Neural cell (in vitro differentiated cells): ENCODE results near the gene TTC29. TPM values are rescaled to one million over a fixed set of nuclear protein-coding genes. Genes with fewer than 3 reads are reported as not detected.
"Not testable (repeated sequence)": the region's sequence is repeated elsewhere in the genome, so short reads cannot be mapped to it uniquely, and the experiment has no call there.

ENCODE experiments used
- H2AFZ ChIP-seq: fragments of 200-600, 300-800 bp; sonication (generic), shearing (Covaris generic); 2 replicates; pipeline ENCODE4 v1.6.0; 2014; ENCODE audit warnings: low read depth, mild to moderate bottlenecking, antibody characterized with exemption, low read length, moderate library complexity
- H3F3A ChIP-seq: fragments of 200-600 bp; shearing (Covaris generic); 2 replicates; pipeline ENCODE4 v1.6.1; 2016; ENCODE audit warnings: mild to moderate bottlenecking, moderate library complexity, mixed read lengths, antibody characterized with exemption, low read length; ENCODE audit not compliant: insufficient read depth, poor library complexity, severe bottlenecking
- H3K27ac ChIP-seq: fragments of 200-600, 300-800 bp; sonication (generic), shearing (Covaris generic); 2 replicates; pipeline ENCODE4 v1.5.1; 2014; ENCODE audit warnings: mild to moderate bottlenecking, low read length, moderate library complexity
- H3K27me3 ChIP-seq: fragments of 300-800, 200-600 bp; sonication (generic), shearing (Covaris generic); 2 replicates; pipeline ENCODE4 v1.6.0; 2014; ENCODE audit warnings: mild to moderate bottlenecking, low read depth, low read length, moderate library complexity; ENCODE audit not compliant: insufficient read depth
- H3K36me3 ChIP-seq: fragments of 300-800, 200-600 bp; sonication (generic), shearing (Covaris generic); 2 replicates; pipeline ENCODE4 v1.5.1; 2014; ENCODE audit warnings: mild to moderate bottlenecking, antibody characterized with exemption, low read length, moderate library complexity; ENCODE audit not compliant: insufficient read depth
- H3K4me2 ChIP-seq: fragments of 300-800, 200-600 bp; sonication (generic), shearing (Covaris generic); 2 replicates; pipeline ENCODE4 v1.6.0; 2014; ENCODE audit warnings: mild to moderate bottlenecking, low read length
- H3K4me3 ChIP-seq: fragments of 300-800, 200-600 bp; sonication (generic), shearing (Covaris generic); 2 replicates; pipeline ENCODE4 v1.5.1; 2014; ENCODE audit warnings: mild to moderate bottlenecking, low read length, moderate library complexity
- H3K79me2 ChIP-seq: fragments of 200-600 bp; shearing (Covaris generic); replicated peaks from 2 replicates; pipeline ENCODE4 v1.6.0; 2014; ENCODE audit warnings: mild to moderate bottlenecking, low read length, moderate library complexity; ENCODE audit not compliant: insufficient read depth
- H3K9ac ChIP-seq: fragments of 300-800, 200-600 bp; sonication (generic), shearing (Covaris generic); 2 replicates; pipeline ENCODE4 v1.6.1; 2016; ENCODE audit warnings: mild to moderate bottlenecking, low read length, mixed read lengths
- H3K9me2 ChIP-seq: fragments of 200-600 bp; shearing (Covaris generic); 2 replicates; pipeline ENCODE4 v1.6.1; 2016; ENCODE audit warnings: mild to moderate bottlenecking, low read length, mixed read lengths; ENCODE audit not compliant: insufficient read depth
- H3K9me3 ChIP-seq: fragments of 200-600, 300-800 bp; sonication (generic), shearing (Covaris generic); 2 replicates; pipeline ENCODE4 v1.6.1; 2016; ENCODE audit warnings: mild to moderate bottlenecking, mixed run types, low read length, moderate library complexity, mixed read lengths
- H4K20me1 ChIP-seq: fragments of 200-600 bp; shearing (Covaris generic); 2 replicates; pipeline ENCODE4 v1.6.1; 2016; ENCODE audit warnings: mild to moderate bottlenecking, mixed run types; ENCODE audit not compliant: insufficient read depth
- CTCF ChIP-seq: fragments of 450-650 bp; IDR thresholded peaks from 2 replicates; pipeline ENCODE4 v1.5.1; 2014; ENCODE audit warnings: antibody characterized with exemption, mild to moderate bottlenecking, moderate library complexity; ENCODE audit not compliant: poor library complexity, severe bottlenecking
- EP300 ChIP-seq: fragments of 450-650 bp; conservative IDR thresholded peaks from 2 replicates; pipeline ENCODE4 v1.6.1; 2014; ENCODE audit warnings: antibody characterized with exemption, mild to moderate bottlenecking, moderate library complexity; ENCODE audit not compliant: poor library complexity, severe bottlenecking
- EZH2 ChIP-seq: fragments of 200-600, 300-800 bp; shearing (Covaris generic), sonication (generic); IDR thresholded peaks from 2 replicates; pipeline ENCODE4 v1.6.1; 2014; ENCODE audit warnings: antibody characterized with exemption, low read length, borderline replicate concordance, mild to moderate bottlenecking; ENCODE audit not compliant: insufficient read depth, poor library complexity, severe bottlenecking
- MXI1 ChIP-seq: fragments of 450-650 bp; conservative IDR thresholded peaks from 2 replicates; pipeline ENCODE4 v1.6.1; 2014; ENCODE audit warnings: antibody characterized with exemption, mild to moderate bottlenecking; ENCODE audit not compliant: poor library complexity, severe bottlenecking
- POLR2AphosphoS5 ChIP-seq: IDR thresholded peaks from 2 replicates; pipeline ENCODE4 v1.6.1; 2012
- RAD21 ChIP-seq: fragments of 450-650 bp; conservative IDR thresholded peaks from 2 replicates; pipeline ENCODE4 v1.6.1; 2014; ENCODE audit warnings: antibody characterized with exemption, mild to moderate bottlenecking, moderate library complexity
- REST ChIP-seq: IDR thresholded peaks from 2 replicates; pipeline ENCODE4 v1.6.1; 2012; ENCODE audit warnings: borderline replicate concordance
- SMC3 ChIP-seq: fragments of 450-650 bp; conservative IDR thresholded peaks from 2 replicates; pipeline ENCODE4 v1.6.1; 2014; ENCODE audit warnings: antibody characterized with exemption, mild to moderate bottlenecking, moderate library complexity; ENCODE audit not compliant: poor library complexity
- TAF1 ChIP-seq: IDR thresholded peaks from 2 replicates; pipeline ENCODE4 v1.6.1; 2012; ENCODE audit warnings: low read depth
- polyA plus RNA-seq: library from polyadenylated mRNA; depleted of rRNA; stranded (reverse); fragments of >200 nt; gene quantifications from 2 replicates; pipeline ENCODE4 v1.2.3, GENCODE V29; 2014

Gene TTC29
- polyA plus RNA-seq, 1 donor from 2014 or later: not detected

GRCh38 chr4:146835096-146835495, 110.6 kb downstream of the TTC29 start:
- TF ChIP-seq POLR2AphosphoS5 (no peak), MXI1 (no peak), RAD21 (no peak)
- Histone ChIP-seq H3K27ac (no peak overlapping the region), H3K9ac (no peak overlapping the region), H3K36me3 (no peaks in the 10 kb centered on the region), H3K27me3 (no peaks in the 10 kb centered on the region), H3K79me2 (no peaks in the 10 kb centered on the region), H3K9me2 (no peaks in the 10 kb centered on the region), H3F3A (no peaks in the 10 kb centered on the region), H4K20me1 (no peaks in the 10 kb centered on the region), H3K4me3 (no peak overlapping the region), H3K4me2 (no peak overlapping the region), H2AFZ (no peak overlapping the region), H3K9me3 (no peaks in the 10 kb centered on the region)

- Histone ChIP-seq H3K79me2 (no peaks in the 10 kb centered on the region), H3K4me3 (no peak overlapping the region), H3K9me2 (no peaks in the 10 kb centered on the region), H3K36me3 (no peaks in the 10 kb centered on the region), H3F3A (no peaks in the 10 kb centered on the region), H3K9me3 (no peaks in the 10 kb centered on the region), H3K9ac (no peak overlapping the region), H4K20me1 (no peaks in the 10 kb centered on the region), H3K27me3 (no peaks in the 10 kb centered on the region), H2AFZ (no peak overlapping the region), H3K27ac (no peak overlapping the region), H3K4me2 (no peak overlapping the region)
- TF ChIP-seq RAD21 (no peak), TAF1 (no peak), EZH2 (no peak), CTCF (no peak)
Measured at GRCh38 chr4:146834263-146835034, 111.2 kb downstream of the TTC29 start.

- no peaks in the 10 kb centered on the region for H3K9me2 ChIP-seq
- H2AFZ ChIP-seq: no peak overlapping the region
- H3K9me3 ChIP-seq: no peaks in the 10 kb centered on the region
- H3K36me3 ChIP-seq: no peaks in the 10 kb centered on the region
- H3K9ac ChIP-seq: no peak overlapping the region
- H3K79me2 ChIP-seq: no peaks in the 10 kb centered on the region
- no peak for TF ChIP-seq TAF1
- no peak for TF ChIP-seq CTCF
- TF ChIP-seq EZH2: no peak
- no peak for TF ChIP-seq MXI1
- no peak for TF ChIP-seq REST
- no peak for TF ChIP-seq POLR2AphosphoS5
- TF ChIP-seq EP300: no peak
- TF ChIP-seq SMC3: no peak
- TF ChIP-seq RAD21: no peak
- no peak overlapping the region for H3K4me2 ChIP-seq
- no peaks in the 10 kb centered on the region for H3F3A ChIP-seq
- H3K27me3 ChIP-seq: no peaks in the 10 kb centered on the region
- no peak overlapping the region for H3K27ac ChIP-seq
- no peaks in the 10 kb centered on the region for H4K20me1 ChIP-seq
- H3K4me3 ChIP-seq: no peak overlapping the region
Measured at GRCh38 chr4:146833530-146833929, 112.1 kb downstream of the TTC29 start.

- H3K27me3 ChIP-seq, H3F3A ChIP-seq, H3K9ac ChIP-seq, H3K4me3 ChIP-seq, H2AFZ ChIP-seq, H3K27ac ChIP-seq, H3K36me3 ChIP-seq, H3K9me2 ChIP-seq, H3K4me2 ChIP-seq, H3K79me2 ChIP-seq, H4K20me1 ChIP-seq, H3K9me3 ChIP-seq: not testable (repeated sequence)
Measured at GRCh38 chr4:146822980-146823379, 122.7 kb downstream of the TTC29 start.
